Natural killer cell treated with Interleukin-12 subunit alpha and Interleukin-12 subunit beta and Interleukin-15 and Interleukin-18, amount 100 ng/mL, for 72 hours (primary cell): ENCODE results near the gene MLLT10. TPM values are rescaled to one million over a fixed set of nuclear protein-coding genes. Genes with fewer than 3 reads are reported as not detected.
"Not testable (repeated sequence)": the region's sequence is repeated elsewhere in the genome, so short reads cannot be mapped to it uniquely, and the experiment has no call there.

Experiments used
- ATAC-seq, 2 donors: fragments of 150-1000 bp; cut with Tn5 transposase in 1 of 2; sonication (Bioruptor Pico), chemical (Tn5 transposase) in 1 of 2; 2 replicates each; pipeline ENCODE4 v1.10.0; 2021
- DNase-seq: peaks from one replicate; pipeline ENCODE4 v3.0.0; 2022; ENCODE audit warnings: low spot score
- H3K27ac Mint-ChIP-seq, 2 donors: 1 replicate in 1 of 2; 2 replicates in 1 of 2; pipeline ENCODE4 v1.8.0; 2022; ENCODE audit warnings: mixed read lengths in 2 of 2, mild to moderate bottlenecking in 1 of 2, moderate library complexity in 1 of 2
- H3K27me3 Mint-ChIP-seq, 2 donors: 1 replicate in 1 of 2; 2 replicates in 1 of 2; pipeline ENCODE4 v1.8.0; 2022; ENCODE audit warnings: mixed read lengths in 2 of 2
- H3K36me3 Mint-ChIP-seq: one replicate; pipeline ENCODE4 v1.8.0; 2022; ENCODE audit warnings: mixed read lengths
- H3K4me1 Mint-ChIP-seq, 2 donors: 1 replicate in 1 of 2; 2 replicates in 1 of 2; pipeline ENCODE4 v1.8.0; 2022; ENCODE audit warnings: low read depth in 2 of 2, mixed read lengths in 2 of 2, mild to moderate bottlenecking in 1 of 2
- H3K4me3 Mint-ChIP-seq: one replicate; pipeline ENCODE4 v1.8.0; 2022; ENCODE audit warnings: mixed read lengths
- H3K9me3 Mint-ChIP-seq: 2 replicates; pipeline ENCODE4 v1.8.0; 2022; ENCODE audit warnings: mixed read lengths
- total RNA-seq, 2 donors: library from RNA; stranded (reverse); gene quantifications; one replicate each; pipeline ENCODE4 v1.2.3, GENCODE V29; 2022

MLLT10 gene
- total RNA-seq, 2 donors from 2014 or later, result 31.5 to 71.0 TPM

- H3K4me3 Mint-ChIP-seq, H3K9me3 Mint-ChIP-seq, H3K36me3 Mint-ChIP-seq, H3K27me3 Mint-ChIP-seq, H3K27ac Mint-ChIP-seq, H3K4me1 Mint-ChIP-seq, DNase-seq, ATAC-seq: not testable (repeated sequence)
These were observed 183.5 kb downstream of the MLLT10 start for GRCh38 chr10:21717437-21718054.

DNA sequence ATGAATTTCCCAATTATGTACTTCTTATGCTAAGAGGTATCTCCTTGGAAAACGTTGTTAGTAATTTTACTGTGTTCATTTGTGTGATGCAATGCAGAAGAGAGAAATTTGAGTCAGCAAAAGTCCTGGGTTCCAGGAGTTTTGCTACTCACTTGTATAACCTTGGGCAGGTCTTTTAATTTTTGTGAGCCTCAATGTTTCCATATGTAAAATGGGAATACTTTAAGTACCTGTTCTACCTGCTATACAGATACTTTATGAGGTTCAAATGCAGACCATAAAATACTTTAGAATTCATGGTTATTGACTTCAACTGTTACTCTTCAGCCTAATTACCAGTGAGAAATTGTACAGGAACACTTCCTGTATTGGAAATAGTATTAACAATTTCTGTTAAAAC lies 185.5 kb downstream of the MLLT10 start:
- H3K27ac Mint-ChIP-seq, result no peak overlapping the region
- no peak overlapping the region for H3K4me3 Mint-ChIP-seq
- no peak for ATAC-seq
- H3K27me3 Mint-ChIP-seq, result no peaks in the 10 kb centered on the region
- peaks cover 2 to 11% of the 10 kb centered on the region in 2 donors for H3K4me1 Mint-ChIP-seq
- DNase-seq, result no peak
- no peaks in the 10 kb centered on the region for H3K36me3 Mint-ChIP-seq
- H3K9me3 Mint-ChIP-seq, result no peaks in the 10 kb centered on the region

- Mint-ChIP-seq H3K4me3 (no peak overlapping the region), H3K4me1 (peaks cover 8 to 16% of the 10 kb centered on the region in 2 donors), H3K9me3 (no peaks in the 10 kb centered on the region), H3K27ac (no peak overlapping the region), H3K36me3 (no peaks in the 10 kb centered on the region), H3K27me3 (no peaks in the 10 kb centered on the region)
- DNase-seq (no peak), ATAC-seq (no peak)
These were observed 186.1 kb downstream of the MLLT10 start for GRCh38 chr10:21720090-21720489.

DNA sequence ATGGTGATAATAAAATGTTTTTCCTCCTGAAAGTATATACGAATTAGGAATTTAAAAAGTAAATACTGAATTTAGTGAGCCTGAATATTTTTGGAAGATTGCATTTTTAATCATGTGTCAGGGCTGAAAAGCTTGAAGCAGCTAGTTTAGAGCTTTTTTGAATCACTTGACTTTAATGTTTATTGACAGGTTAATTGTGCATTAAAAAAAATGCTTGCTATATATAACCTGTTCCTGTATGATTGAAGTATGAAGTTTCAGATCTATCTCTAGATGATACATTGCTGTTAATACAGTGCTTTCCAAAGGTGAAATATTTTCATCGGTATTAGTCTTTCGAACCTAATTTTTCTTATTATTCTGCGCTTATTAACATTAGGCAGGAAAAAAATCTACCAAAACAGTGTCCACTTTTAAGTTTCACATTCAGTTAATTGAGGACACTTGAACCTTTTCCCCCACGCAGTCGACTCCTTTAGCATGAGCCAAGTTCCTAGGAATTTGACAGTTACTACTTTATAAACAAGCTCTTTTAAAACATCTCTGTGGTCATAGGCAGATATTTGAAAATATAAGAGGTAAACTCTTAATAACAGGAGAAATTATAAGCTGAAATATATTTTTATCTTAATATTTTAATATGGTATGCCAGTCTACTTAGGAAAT lies 187.1 kb downstream of the MLLT10 start:
- Mint-ChIP-seq H3K4me1 (peaks cover 8 to 16% of the 10 kb centered on the region in 2 donors), H3K9me3 (no peaks in the 10 kb centered on the region), H3K4me3 (no peak overlapping the region), H3K27me3 (no peaks in the 10 kb centered on the region), H3K27ac (no peak overlapping the region), H3K36me3 (no peaks in the 10 kb centered on the region)
- no peak for ATAC-seq
- no peak for DNase-seq

- H3K27me3 Mint-ChIP-seq, result no peaks in the 10 kb centered on the region
- no peak overlapping the region for H3K4me3 Mint-ChIP-seq
- ATAC-seq (no peak), DNase-seq (no peak)
- no peaks in the 10 kb centered on the region for H3K9me3 Mint-ChIP-seq
- no peaks in the 10 kb centered on the region for H3K36me3 Mint-ChIP-seq
- no peak overlapping the region for H3K27ac Mint-ChIP-seq
- H3K4me1 Mint-ChIP-seq, result peaks cover 11 to 21% of the 10 kb centered on the region in 2 donors
These were observed 188.2 kb downstream of the MLLT10 start for GRCh38 chr10:21722209-21722608.

GRCh38 chr10:21724020-21724589 lies 190.1 kb downstream of the MLLT10 start:
- DNase-seq (no peak), ATAC-seq (no peak)
- peaks cover 17 to 21% of the 10 kb centered on the region in 2 donors for H3K4me1 Mint-ChIP-seq
- no peaks in the 10 kb centered on the region for H3K9me3 Mint-ChIP-seq
- H3K27me3 Mint-ChIP-seq, result no peaks in the 10 kb centered on the region
- no peaks in the 10 kb centered on the region for H3K36me3 Mint-ChIP-seq
- no peak overlapping the region for H3K4me3 Mint-ChIP-seq
- H3K27ac Mint-ChIP-seq, result no peak overlapping the region

- peaks cover 17 to 21% of the 10 kb centered on the region in 2 donors for H3K4me1 Mint-ChIP-seq
- no peaks in the 10 kb centered on the region for H3K36me3 Mint-ChIP-seq
- ATAC-seq (peak; percentile 75 to 77), DNase-seq (peak; percentile 60)
- H3K9me3 Mint-ChIP-seq, result no peaks in the 10 kb centered on the region
- no peaks in the 10 kb centered on the region for H3K27me3 Mint-ChIP-seq
- H3K27ac Mint-ChIP-seq, result no peak overlapping the region
- H3K4me3 Mint-ChIP-seq, result no peak overlapping the region
These were observed 190.8 kb downstream of the MLLT10 start for GRCh38 chr10:21724687-21725367.

DNA sequence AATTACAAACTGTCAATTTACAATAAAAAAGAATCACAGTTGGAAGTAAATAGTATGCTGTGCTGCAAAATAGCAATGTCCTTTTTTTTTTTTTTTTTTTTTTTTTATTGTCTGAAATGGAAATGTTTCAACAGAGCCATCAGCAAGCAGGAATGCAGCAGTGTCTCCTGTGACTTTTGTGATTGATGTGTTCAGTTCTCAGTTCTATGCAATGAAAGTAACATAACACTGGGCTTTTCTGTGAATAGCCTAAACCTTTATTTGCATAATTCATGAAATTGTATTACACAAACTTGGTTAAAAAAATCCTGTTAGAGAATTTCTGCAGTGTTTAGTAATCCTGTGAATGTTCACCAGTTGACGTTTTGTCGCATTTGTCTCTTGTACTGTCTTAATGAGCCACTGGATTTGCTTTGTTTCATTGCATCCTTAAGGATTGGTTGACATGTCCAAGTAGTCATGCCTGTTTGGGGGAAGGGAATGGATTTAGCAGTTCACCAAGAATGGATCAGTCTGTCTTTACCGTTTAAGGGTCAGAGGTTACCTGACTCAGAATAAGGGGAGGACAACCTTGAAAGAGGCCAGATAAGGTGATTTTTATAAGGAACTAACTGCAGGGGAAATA lies 192.7 kb downstream of the MLLT10 start:
- DNase-seq (no peak), ATAC-seq (no peak)
- Mint-ChIP-seq H3K4me1 (peaks cover 17 to 21% of the 10 kb centered on the region in 2 donors), H3K9me3 (no peaks in the 10 kb centered on the region), H3K36me3 (no peaks in the 10 kb centered on the region), H3K4me3 (no peak overlapping the region), H3K27me3 (no peaks in the 10 kb centered on the region), H3K27ac (no peak overlapping the region)

GRCh38 chr10:21727452-21728168 lies 193.6 kb downstream of the MLLT10 start:
- no peak overlapping the region for H3K4me3 Mint-ChIP-seq
- H3K27me3 Mint-ChIP-seq, result no peaks in the 10 kb centered on the region
- ATAC-seq (no peak), DNase-seq (no peak)
- no peaks in the 10 kb centered on the region for H3K9me3 Mint-ChIP-seq
- no peaks in the 10 kb centered on the region for H3K36me3 Mint-ChIP-seq
- H3K4me1 Mint-ChIP-seq, result peaks cover 17 to 21% of the 10 kb centered on the region in 2 donors
- H3K27ac Mint-ChIP-seq, result no peak overlapping the region

GRCh38 chr10:21728618-21729017 lies 194.6 kb downstream of the MLLT10 start:
- DNase-seq, result no peak
- Mint-ChIP-seq H3K4me3 (no peak overlapping the region), H3K9me3 (no peaks in the 10 kb centered on the region), H3K27ac (no peak overlapping the region), H3K4me1 (peaks cover 17 to 21% of the 10 kb centered on the region in 2 donors), H3K27me3 (no peaks in the 10 kb centered on the region), H3K36me3 (no peaks in the 10 kb centered on the region)
- no peak for ATAC-seq

- peaks cover 18% of the 10 kb centered on the region in 2 donors for H3K4me1 Mint-ChIP-seq
- peak; percentile 62 for DNase-seq
- H3K36me3 Mint-ChIP-seq, result peaks cover 11% of the 10 kb centered on the region
- H3K9me3 Mint-ChIP-seq, result no peaks in the 10 kb centered on the region
- peak; percentile 71 to 75 for ATAC-seq
- H3K27me3 Mint-ChIP-seq, result no peaks in the 10 kb centered on the region
- H3K27ac Mint-ChIP-seq, result no peak overlapping the region
- H3K4me3 Mint-ChIP-seq, result no peak overlapping the region
These were observed 198.2 kb downstream of the MLLT10 start for GRCh38 chr10:21732067-21732772.

DNA sequence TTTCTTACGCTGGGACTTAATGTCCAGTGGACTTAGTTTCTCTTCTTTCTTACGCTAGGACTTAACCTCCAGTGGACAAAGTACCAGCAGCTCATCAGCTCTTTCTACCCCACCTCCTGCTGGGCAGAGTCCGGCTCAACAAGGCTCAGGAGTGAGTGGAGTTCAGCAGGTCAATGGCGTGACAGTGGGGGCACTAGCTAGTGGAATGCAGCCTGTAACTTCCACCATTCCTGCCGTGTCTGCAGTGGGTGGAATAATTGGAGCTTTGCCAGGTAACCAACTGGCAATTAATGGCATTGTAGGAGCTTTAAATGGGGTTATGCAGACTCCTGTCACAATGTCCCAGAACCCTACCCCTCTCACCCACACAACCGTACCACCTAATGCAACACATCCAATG lies 199.7 kb downstream of the MLLT10 start:
- Mint-ChIP-seq H3K36me3 (peaks cover 11% of the 10 kb centered on the region), H3K9me3 (no peaks in the 10 kb centered on the region), H3K4me3 (no peak overlapping the region), H3K4me1 (peaks cover 16 to 17% of the 10 kb centered on the region in 2 donors), H3K27ac (no peak overlapping the region), H3K27me3 (no peaks in the 10 kb centered on the region)
- DNase-seq (no peak), ATAC-seq (no peak)

DNA sequence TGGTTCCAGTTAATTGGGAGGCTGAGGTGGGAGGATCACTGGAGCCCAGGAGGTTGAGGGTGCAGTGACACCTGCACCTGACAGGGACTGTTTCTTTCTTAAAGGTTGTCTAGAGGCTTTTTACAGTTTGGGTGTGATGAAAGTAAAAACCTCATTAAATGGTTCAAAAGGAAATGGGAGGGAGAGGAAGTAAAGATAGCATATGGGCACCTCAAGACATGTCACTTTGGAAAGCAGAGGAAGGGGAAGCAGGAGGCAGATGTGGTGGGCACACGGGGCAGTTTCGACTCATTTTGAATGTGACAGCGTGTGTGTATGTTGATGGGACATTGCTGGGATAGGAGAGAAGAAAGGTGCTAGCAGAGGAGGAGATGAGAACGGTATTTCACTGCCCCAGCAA lies 203.1 kb downstream of the MLLT10 start:
- Mint-ChIP-seq H3K27ac (peak overlapping the region; percentile 10 to 23), H3K36me3 (peaks cover 16% of the 10 kb centered on the region), H3K27me3 (no peaks in the 10 kb centered on the region), H3K4me1 (peaks cover 20 to 23% of the 10 kb centered on the region in 2 donors), H3K9me3 (no peaks in the 10 kb centered on the region), H3K4me3 (no peak overlapping the region)
- ATAC-seq, result no peak
- no peak for DNase-seq
